ENCODE measurements around the gene HHATL. TPM values are rescaled to one million over a fixed set of nuclear protein-coding genes. Genes with fewer than 3 reads are reported as not detected.

The HHATL gene
- total and polyA plus RNA-seq, 4 donors: 0.17 TPM; not detected in 3

DNA sequence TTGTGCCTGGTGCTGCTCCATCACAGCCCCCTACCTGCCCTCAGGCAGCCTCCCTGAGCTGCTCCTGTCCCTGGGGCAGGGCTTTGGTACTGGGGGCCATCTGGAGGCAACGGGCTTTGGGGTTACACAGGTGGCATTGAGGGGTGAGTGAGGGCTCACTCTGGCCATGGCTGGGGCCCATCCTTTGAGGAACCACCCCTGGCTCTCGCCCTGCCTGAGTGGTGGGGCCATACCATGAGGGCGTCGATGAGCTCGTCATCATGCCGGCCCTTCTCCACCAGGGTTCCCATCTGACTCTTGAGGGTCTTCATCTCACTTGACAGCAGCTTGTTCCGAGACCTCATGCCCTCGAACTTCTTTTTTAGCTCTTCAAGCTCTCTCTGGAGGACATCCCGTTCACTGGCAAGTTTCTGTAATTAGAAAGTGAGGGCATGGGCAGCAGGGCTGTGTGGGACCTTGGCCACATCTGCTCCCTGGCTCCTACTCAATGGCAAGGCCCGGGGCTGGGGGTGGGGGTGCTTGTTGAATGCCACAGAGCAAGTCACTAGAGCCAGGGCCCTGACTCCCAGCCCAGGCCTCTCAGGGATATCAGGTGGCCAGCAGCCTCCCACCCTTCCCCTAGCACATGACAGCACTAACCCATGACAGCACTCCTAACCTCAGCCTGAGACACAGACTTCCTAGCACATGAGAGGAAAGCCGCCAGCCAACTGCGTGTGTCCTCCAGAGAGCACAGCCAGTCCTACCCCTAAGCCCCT lies 37.0 kb upstream of the HHATL start:
- H3K36me3 ChIP-seq (ENCODE audit: control insufficient read depth in 4 of 4, insufficient read depth in 3 of 4, low read depth in 1 of 4, low read length in 3 of 4): no peaks in the 10 kb centered on the region
- no peaks in the 10 kb centered on the region for H3K4me1 ChIP-seq (ENCODE audit: control insufficient read depth in 4 of 4, insufficient read depth in 4 of 4, low read length in 3 of 4)
- no peak overlapping the region for H3K4me3 ChIP-seq (ENCODE audit: low read depth in 1 of 3, low read length in 3 of 3)
- no peak overlapping the region for H3K27ac ChIP-seq (ENCODE audit: low read depth in 1 of 2, low read length in 2 of 2)
- DNase-seq (ENCODE audit: low spot score): peak; percentile 30
- H3K27me3 ChIP-seq (ENCODE audit: control insufficient read depth in 4 of 4, insufficient read depth in 4 of 4, low read length in 3 of 4): no peaks in the 10 kb centered on the region
- H3K9me3 ChIP-seq (ENCODE audit: control insufficient read depth in 4 of 4, low read length in 3 of 4): no peaks in the 10 kb centered on the region
- TF ChIP-seq HNF4A (conservative IDR thresholded peaks at IDR 0.05) (no peak), RXRA (IDR thresholded peaks at IDR 0.05) (no peak), SP1 (IDR thresholded peaks at IDR 0.05) (no peak), EGR1 (IDR thresholded peaks at IDR 0.05; ENCODE audit: low read depth in 2 of 2) (no peak), JUND (IDR thresholded peaks at IDR 0.05) (no peak), FOXA2 (IDR thresholded peaks at IDR 0.05) (no peak), TAF1 (conservative IDR thresholded peaks at IDR 0.05) (no peak), MAX (IDR thresholded peaks at IDR 0.05) (no peak), RAD21 (IDR thresholded peaks at IDR 0.05) (no peak)
- TF ChIP-seq, protein P1, sequence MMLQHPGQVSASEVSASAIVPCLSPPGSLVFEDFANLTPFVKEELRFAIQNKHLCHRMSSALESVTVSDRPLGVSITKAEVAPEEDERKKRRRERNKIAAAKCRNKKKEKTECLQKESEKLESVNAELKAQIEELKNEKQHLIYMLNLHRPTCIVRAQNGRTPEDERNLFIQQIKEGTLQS (IDR thresholded peaks at IDR 0.05): no peak
- TF ChIP-seq, protein P2, sequence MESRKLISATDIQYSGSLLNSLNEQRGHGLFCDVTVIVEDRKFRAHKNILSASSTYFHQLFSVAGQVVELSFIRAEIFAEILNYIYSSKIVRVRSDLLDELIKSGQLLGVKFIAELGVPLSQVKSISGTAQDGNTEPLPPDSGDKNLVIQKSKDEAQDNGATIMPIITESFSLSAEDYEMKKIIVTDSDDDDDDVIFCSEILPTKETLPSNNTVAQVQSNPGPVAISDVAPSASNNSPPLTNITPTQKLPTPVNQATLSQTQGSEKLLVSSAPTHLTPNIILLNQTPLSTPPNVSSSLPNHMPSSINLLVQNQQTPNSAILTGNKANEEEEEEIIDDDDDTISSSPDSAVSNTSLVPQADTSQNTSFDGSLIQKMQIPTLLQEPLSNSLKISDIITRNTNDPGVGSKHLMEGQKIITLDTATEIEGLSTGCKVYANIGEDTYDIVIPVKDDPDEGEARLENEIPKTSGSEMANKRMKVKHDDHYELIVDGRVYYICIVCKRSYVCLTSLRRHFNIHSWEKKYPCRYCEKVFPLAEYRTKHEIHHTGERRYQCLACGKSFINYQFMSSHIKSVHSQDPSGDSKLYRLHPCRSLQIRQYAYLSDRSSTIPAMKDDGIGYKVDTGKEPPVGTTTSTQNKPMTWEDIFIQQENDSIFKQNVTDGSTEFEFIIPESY (IDR thresholded peaks at IDR 0.05): no peak
- TF ChIP-seq, protein P3, sequence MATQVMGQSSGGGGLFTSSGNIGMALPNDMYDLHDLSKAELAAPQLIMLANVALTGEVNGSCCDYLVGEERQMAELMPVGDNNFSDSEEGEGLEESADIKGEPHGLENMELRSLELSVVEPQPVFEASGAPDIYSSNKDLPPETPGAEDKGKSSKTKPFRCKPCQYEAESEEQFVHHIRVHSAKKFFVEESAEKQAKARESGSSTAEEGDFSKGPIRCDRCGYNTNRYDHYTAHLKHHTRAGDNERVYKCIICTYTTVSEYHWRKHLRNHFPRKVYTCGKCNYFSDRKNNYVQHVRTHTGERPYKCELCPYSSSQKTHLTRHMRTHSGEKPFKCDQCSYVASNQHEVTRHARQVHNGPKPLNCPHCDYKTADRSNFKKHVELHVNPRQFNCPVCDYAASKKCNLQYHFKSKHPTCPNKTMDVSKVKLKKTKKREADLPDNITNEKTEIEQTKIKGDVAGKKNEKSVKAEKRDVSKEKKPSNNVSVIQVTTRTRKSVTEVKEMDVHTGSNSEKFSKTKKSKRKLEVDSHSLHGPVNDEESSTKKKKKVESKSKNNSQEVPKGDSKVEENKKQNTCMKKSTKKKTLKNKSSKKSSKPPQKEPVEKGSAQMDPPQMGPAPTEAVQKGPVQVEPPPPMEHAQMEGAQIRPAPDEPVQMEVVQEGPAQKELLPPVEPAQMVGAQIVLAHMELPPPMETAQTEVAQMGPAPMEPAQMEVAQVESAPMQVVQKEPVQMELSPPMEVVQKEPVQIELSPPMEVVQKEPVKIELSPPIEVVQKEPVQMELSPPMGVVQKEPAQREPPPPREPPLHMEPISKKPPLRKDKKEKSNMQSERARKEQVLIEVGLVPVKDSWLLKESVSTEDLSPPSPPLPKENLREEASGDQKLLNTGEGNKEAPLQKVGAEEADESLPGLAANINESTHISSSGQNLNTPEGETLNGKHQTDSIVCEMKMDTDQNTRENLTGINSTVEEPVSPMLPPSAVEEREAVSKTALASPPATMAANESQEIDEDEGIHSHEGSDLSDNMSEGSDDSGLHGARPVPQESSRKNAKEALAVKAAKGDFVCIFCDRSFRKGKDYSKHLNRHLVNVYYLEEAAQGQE (IDR thresholded peaks at IDR 0.05): no peak
- no peak overlapping the region for H3K9ac ChIP-seq (ENCODE audit: low read depth in 1 of 2, low read length in 2 of 2)
- WGBS: 93% methylated on average over 12 of the region's 12 CpGs

DNA sequence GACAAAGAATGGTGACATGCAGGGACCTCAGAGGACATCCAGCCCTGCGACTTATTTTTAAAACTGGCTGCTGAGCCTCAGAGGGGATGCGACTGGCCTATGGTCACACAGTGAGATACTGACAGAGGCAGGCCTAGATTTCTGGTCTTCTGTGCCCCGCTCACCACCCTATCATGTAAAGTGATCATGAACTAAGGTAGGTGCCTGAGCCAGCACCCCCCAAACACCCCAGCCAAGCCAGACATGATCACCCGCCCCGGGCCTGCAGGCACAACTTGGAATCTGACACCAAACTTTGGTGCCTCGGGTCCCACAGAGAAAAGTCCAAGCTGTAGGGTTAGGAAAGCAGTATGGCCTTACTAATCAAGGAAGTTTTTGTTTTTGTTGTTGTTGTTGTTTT lies 33.9 kb upstream of the HHATL start:
- Histone ChIP-seq H3K4me1 (ENCODE audit: control insufficient read depth in 4 of 4, insufficient read depth in 4 of 4, low read length in 3 of 4) (no peaks in the 10 kb centered on the region), H3K9ac (ENCODE audit: low read depth in 1 of 2, low read length in 2 of 2) (no peak overlapping the region), H3K9me3 (ENCODE audit: control insufficient read depth in 4 of 4, low read length in 3 of 4) (no peaks in the 10 kb centered on the region), H3K27me3 (ENCODE audit: control insufficient read depth in 4 of 4, insufficient read depth in 4 of 4, low read length in 3 of 4) (no peaks in the 10 kb centered on the region), H3K4me3 (ENCODE audit: low read depth in 1 of 3, low read length in 3 of 3) (no peak overlapping the region), H3K27ac (ENCODE audit: low read depth in 1 of 2, low read length in 2 of 2) (no peak overlapping the region), H3K36me3 (ENCODE audit: control insufficient read depth in 4 of 4, insufficient read depth in 3 of 4, low read depth in 1 of 4, low read length in 3 of 4) (no peaks in the 10 kb centered on the region)
- DNase-seq (ENCODE audit: low spot score): no peak
- no peak for TF ChIP-seq FOXA1 (IDR thresholded peaks at IDR 0.05)
- no peak for TF ChIP-seq RXRA (IDR thresholded peaks at IDR 0.05)
- TF ChIP-seq, protein P1 (IDR thresholded peaks at IDR 0.05): no peak
- no peak for TF ChIP-seq GABPA (IDR thresholded peaks at IDR 0.05 in 1 of 2, conservative IDR thresholded peaks at IDR 0.05 in 1 of 2)
- TF ChIP-seq FOXA2 (IDR thresholded peaks at IDR 0.05): no peak
- no peak for TF ChIP-seq RAD21 (IDR thresholded peaks at IDR 0.05)
- no peak for TF ChIP-seq HNF4A (conservative IDR thresholded peaks at IDR 0.05)
- no peak for TF ChIP-seq NR2F2 (IDR thresholded peaks at IDR 0.05)
- no peak for TF ChIP-seq YY1 (IDR thresholded peaks at IDR 0.05)
- no peak for TF ChIP-seq HNF4G (IDR thresholded peaks at IDR 0.05)
- WGBS: 94% methylated on average over 6 of the region's 6 CpGs

Measured in liver (tissue), 9 donors.